ENCODE data around the gene B4GAT1.
"Not testable (repeated sequence)": the region's sequence is repeated elsewhere in the genome, so short reads cannot be mapped to it uniquely, and the experiment has no call there.

B4GAT1 gene

DNA sequence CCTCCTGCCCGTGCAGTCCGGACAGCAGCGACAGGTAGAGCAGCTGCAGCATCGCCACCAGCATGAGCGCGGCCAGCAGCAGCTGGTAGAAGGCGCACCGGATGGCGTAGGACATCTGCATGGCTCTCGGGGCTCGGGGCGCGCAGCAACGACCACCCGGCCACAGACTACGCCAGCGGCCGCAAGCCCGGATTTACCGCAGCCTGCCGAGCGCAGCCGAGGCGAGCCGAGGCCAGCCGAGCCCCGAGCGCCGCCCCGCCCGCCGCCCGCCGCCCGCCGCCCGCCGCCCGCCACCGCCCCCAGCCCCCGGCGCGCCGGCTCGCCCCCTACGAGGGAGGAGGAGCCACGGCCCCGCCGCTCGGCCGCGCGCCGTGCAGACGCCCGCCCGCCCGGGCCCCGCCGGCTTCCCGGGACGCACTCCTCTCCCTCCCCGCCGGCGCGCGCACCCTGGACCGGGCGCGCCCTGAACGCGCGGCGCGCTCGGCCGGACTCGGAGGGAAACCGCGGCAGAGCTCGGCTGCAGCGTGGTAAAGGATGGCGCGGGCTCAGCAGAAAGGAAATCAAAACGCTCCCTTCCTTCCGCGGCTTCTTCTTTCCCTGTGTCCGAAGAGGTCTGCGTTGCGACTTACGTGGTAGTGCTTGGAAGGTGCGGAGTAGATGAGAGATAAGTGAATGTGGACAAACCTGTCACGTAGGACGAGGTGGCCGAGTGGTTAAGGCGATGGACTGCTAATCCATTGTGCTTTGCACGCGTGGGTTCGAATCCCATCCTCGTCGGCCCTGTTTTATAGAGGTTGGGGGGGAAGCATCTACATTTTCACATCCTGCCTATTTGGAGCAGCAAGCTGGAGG, at the start of gene B4GAT1:
Gene B4GAT1, minus strand, starts transcription at position 205 of the 852 bp plus-strand sequence. Its CDS starts 84 bp downstream, at position 121.
- peak within 1 kb of the TSS; percentile 98 for H3K27ac ChIP-seq

DNA sequence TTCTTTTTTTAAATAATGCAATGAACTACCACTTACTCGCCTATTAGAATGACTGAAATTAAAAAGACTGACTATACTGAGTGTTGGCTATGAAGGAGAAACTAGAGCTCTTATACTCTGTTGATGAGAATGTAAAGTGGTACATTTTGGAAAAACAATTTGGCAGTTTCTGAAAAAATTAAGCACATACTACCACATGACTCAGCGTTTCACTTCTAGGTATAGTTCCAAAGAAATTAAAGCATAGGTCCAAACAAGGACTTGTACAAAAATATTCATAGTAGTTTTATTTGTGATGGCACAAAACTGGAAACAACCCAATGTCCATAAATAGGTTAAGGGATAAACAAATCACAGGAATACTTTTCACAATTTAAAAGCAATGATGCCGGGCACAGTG, 46.5 kb upstream of the B4GAT1 start:
- TF ChIP-seq, protein P1, sequence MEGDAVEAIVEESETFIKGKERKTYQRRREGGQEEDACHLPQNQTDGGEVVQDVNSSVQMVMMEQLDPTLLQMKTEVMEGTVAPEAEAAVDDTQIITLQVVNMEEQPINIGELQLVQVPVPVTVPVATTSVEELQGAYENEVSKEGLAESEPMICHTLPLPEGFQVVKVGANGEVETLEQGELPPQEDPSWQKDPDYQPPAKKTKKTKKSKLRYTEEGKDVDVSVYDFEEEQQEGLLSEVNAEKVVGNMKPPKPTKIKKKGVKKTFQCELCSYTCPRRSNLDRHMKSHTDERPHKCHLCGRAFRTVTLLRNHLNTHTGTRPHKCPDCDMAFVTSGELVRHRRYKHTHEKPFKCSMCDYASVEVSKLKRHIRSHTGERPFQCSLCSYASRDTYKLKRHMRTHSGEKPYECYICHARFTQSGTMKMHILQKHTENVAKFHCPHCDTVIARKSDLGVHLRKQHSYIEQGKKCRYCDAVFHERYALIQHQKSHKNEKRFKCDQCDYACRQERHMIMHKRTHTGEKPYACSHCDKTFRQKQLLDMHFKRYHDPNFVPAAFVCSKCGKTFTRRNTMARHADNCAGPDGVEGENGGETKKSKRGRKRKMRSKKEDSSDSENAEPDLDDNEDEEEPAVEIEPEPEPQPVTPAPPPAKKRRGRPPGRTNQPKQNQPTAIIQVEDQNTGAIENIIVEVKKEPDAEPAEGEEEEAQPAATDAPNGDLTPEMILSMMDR (conservative IDR thresholded peaks at IDR 0.05): no peak
- no peak overlapping the region for H3K27ac ChIP-seq

More for the DNA sequence above, at the start of gene B4GAT1:
- TF ChIP-seq, protein P1 (conservative IDR thresholded peaks at IDR 0.05): no peak

DNA sequence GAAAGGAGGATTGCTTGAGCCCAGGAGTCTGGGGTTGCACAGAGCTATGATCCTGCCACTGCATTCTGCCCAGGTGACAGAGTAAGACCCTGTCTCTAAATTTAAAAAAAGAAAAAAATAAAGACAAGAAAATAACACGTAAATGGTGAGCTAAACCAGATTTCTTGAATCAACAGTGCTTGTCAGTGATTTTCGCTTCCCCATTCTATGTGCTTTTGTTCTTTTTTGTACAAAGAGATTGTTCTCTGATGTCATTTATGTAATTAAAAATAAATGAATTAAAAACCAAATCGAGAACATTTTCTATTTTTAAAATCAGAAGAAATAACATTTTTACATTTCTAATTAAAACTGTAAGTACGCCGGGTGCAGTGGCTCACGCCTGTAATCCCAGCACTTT, 43.9 kb upstream of the B4GAT1 start:
- TF ChIP-seq, protein P1 (conservative IDR thresholded peaks at IDR 0.05): no peak
- H3K27ac ChIP-seq: no peak overlapping the region

DNA sequence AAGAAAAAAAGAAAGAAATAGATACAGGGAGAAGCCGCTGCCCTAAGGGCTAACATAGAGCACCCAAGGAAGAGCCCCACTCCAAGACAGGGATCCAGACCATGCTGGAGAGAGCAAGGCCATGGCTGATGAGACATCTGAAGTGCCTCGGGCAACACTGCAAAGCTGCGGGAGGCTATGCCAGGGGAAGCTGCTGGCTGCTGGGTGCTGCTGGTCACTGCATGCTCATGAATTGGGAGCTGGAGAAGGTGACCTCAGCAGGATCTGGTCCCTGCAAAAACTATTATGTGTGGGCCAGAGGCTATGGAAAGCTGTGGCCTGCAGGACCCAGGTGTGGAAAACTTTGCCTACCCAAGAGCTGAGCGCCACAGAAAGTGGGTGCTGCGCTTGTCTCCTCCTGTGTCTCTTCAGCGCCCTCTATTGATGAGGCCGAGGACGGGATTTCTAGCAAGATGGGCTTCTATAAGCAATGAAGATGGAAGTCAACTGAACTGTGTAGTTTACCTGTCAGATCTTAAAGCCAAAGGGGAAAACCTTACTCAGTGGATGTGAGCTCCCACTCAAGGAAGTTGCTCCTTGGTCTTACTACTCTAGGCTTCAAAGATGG, 41.5 kb upstream of the B4GAT1 start:
- no peak overlapping the region for H3K27ac ChIP-seq
- TF ChIP-seq, protein P1 (conservative IDR thresholded peaks at IDR 0.05): peak; percentile 89

DNA sequence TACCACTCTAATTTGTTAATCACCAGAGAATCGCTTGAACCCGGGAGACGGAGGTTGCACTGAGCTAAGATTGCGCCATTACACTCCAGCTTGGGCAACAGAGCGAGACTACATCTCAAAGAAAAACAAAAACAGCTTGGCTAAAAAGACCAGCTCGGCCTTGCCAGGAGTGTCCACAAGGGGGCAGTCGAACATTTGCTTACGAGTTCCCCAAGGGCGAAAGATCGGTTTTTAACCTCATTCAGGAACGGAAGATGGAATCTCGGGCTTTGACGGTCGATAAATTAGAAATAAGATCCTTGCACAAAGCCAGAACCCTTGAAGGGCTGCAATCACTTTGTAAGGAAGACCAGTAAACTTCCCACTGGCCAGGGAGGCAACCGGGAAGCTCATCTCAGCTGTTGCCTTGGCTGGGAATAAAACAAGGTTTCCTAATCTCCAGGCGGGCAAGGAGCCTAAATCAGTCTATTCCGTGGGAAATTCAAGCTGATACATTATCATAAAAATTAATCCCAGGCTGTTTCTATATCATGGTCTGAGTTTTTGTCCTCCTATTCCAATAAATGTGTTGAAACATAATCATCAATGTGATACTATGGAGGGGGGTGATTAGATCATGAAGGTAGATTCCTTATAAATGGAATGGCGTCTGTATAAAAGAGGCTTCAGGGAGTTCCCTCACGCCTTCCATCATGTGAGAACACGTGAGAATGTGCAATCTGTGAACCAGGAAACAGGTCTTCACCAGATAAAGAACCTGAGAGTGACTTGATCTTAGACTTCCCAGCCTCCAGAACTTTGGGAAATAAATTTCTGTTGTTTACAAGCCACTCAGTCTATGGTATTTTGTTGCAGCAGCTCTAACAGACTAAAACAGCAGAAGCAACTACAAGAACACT, 39.0 kb upstream of the B4GAT1 start:
- TF ChIP-seq, protein P1 (conservative IDR thresholded peaks at IDR 0.05): peak; percentile 100
- H3K27ac ChIP-seq: peak overlapping the region; percentile 18; the same call in 1 of the 2 replicates

DNA sequence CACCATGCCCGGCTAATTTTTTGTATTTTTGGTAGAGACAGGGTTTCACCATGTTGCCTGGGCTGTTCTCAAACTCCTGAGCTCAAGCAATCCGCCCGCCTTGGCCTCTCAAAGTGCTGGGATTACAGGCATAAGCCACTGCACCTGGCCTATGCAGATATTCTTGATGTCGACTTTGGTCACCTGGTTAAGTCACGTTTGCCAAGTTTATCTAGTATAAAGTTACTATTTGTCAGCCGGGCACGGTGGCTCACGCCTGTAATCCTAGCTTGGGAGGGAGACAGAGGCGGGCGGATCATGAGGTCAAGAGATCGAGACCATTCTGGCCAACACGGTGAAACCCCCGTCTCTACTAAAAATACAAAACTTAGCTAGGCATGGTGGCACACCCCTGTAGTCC, 36.9 kb upstream of the B4GAT1 start:
- peak overlapping the region; percentile 13 for H3K27ac ChIP-seq

DNA sequence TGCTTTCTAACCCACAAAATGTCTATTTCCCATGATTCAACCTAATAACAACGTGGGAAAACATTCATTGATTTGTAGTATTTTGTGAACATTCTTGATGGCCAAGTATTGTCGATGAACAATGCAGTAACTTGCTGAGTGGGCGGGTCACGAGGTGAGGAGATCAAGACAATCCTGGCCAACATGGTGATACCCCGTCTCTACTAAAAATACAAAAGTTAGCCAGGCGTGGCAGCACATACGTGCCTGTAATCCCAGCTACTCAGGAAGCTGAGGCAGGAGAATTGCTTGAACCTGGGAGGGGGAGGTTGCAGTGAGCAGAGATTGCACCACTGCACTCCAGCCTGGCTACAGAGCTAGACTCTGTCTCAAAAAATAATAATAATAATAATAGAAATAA, 32.8 kb upstream of the B4GAT1 start:
- TF ChIP-seq, protein P1 (conservative IDR thresholded peaks at IDR 0.05): peak; percentile 52; the same call in 1 of the 2 replicates
- H3K27ac ChIP-seq: not testable (repeated sequence)

All from VCaP (cell line).